Activated T-cell treated with anti-CD3 and anti-CD28 coated beads, Interleukin-2, amount 50 U/mL, for 24 hours (primary cell): Measurements from ENCODE around the gene NSL1.
"Not testable (repeated sequence)": the region's sequence is repeated elsewhere in the genome, so short reads cannot be mapped to it uniquely, and the experiment has no call there.

ENCODE experiments used
- DNase-seq: peaks from one replicate; pipeline ENCODE4 v3.0.0-alpha.2; 2020
- H3K27ac Mint-ChIP-seq: 2 replicates; pipeline ENCODE4 v1.8.0; 2020; ENCODE audit warnings: mild to moderate bottlenecking, mixed read lengths
- H3K27me3 Mint-ChIP-seq: 2 replicates; pipeline ENCODE4 v1.8.0; 2020; ENCODE audit warnings: mixed read lengths
- H3K36me3 Mint-ChIP-seq: 2 replicates; pipeline ENCODE4 v1.8.0; 2020; ENCODE audit warnings: low read depth, mixed read lengths
- H3K4me1 Mint-ChIP-seq: 2 replicates; pipeline ENCODE4 v1.8.0; 2020; ENCODE audit warnings: low read depth, mixed read lengths
- H3K4me3 Mint-ChIP-seq: 2 replicates; pipeline ENCODE4 v1.8.0; 2020; ENCODE audit warnings: mild to moderate bottlenecking, moderate library complexity, mixed read lengths
- H3K9me3 Mint-ChIP-seq: 2 replicates; pipeline ENCODE4 v1.8.0; 2020; ENCODE audit warnings: mixed read lengths

Gene NSL1

DNA sequence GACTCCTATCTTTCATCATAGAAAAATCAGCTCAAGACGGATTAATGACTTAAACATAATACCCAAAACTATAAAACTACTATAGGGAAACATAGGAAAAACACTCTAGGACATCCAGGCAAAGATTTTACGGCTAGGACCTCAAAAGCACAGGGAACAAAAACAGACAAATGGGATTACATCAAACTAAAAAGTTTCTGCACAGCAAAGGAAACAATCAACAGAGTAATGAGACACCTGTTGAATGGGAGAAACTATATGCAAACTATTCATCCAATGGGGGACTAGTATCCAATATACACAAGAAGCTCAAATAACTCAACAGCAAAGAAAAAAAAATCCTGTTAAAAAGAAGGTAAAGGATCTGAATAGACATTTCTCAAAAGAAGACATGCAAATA lies 18.6 kb downstream of the NSL1 start:
- H3K9me3 Mint-ChIP-seq: peaks cover 20% of the 10 kb centered on the region
- peaks cover 57% of the 10 kb centered on the region for H3K4me1 Mint-ChIP-seq
- peaks cover 77% of the 10 kb centered on the region for H3K36me3 Mint-ChIP-seq
- H3K27ac Mint-ChIP-seq: no peak overlapping the region
- DNase-seq: no peak
- no peaks in the 10 kb centered on the region for H3K27me3 Mint-ChIP-seq
- no peak overlapping the region for H3K4me3 Mint-ChIP-seq

DNA sequence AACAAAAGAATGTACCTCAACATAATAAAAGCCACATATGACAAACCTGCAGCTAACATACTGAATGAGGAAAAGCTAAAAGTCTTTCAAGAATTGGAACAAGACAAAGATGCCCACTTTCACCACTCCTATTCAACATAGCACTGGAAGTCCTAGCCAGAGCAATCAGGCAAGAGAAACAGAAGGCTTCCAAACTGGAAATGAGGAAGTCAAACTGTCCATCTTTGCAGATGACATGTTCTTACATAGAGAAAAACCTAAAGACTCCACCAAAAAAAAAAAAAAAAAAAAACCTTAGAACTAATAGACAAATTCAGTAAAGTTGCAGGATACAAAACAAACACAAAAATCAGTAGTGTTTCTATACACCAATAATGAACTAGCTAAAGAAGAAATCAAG lies 20.2 kb downstream of the NSL1 start:
- Mint-ChIP-seq H3K36me3 (peaks cover 80% of the 10 kb centered on the region), H3K4me1 (peaks cover 68% of the 10 kb centered on the region)

DNA sequence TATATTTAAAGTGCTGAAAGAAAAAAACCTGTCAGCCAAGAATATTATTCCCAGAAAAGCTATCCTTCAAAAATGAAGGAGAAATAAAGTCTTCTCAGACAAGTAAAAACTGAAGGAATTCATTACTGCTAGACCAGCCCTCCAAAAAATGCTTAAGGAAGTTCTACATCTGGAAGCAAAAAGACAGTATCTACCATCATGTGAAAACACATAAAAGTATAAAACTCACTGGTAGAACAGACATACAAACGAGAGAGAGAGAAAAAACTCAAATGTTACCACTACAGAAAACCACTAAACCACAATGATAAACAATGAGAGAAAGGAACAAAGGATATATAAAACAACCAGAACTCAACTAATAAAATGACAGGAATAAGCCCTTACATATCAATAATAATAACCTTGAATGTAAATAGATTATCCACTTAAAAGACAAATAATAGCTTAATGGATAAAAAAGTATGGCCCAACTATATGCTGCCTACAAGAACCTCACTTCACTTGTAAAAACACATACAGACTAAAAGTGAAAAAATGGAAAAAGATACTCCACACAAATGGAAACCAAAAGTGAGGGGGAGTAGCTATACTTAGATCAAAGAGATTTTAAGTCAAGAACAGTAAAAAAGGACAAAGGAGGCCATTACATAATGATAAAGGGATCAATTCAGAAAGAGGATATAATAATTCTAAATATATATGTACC lies 22.0 kb downstream of the NSL1 start:
- H3K9me3 Mint-ChIP-seq: peaks cover 35% of the 10 kb centered on the region
- H3K4me1 Mint-ChIP-seq: peaks cover 67% of the 10 kb centered on the region
- H3K27me3 Mint-ChIP-seq: no peaks in the 10 kb centered on the region
- H3K27ac Mint-ChIP-seq: peak overlapping the region; percentile 88
- H3K4me3 Mint-ChIP-seq: peak overlapping the region; percentile 32
- H3K36me3 Mint-ChIP-seq: peaks cover 85% of the 10 kb centered on the region
- no peak for DNase-seq

More for the DNA sequence above, 20.2 kb downstream of the NSL1 start:
- Mint-ChIP-seq H3K27ac (no peak overlapping the region), H3K27me3 (no peaks in the 10 kb centered on the region), H3K4me3 (no peak overlapping the region), H3K9me3 (peaks cover 33% of the 10 kb centered on the region)
- DNase-seq: no peak

DNA sequence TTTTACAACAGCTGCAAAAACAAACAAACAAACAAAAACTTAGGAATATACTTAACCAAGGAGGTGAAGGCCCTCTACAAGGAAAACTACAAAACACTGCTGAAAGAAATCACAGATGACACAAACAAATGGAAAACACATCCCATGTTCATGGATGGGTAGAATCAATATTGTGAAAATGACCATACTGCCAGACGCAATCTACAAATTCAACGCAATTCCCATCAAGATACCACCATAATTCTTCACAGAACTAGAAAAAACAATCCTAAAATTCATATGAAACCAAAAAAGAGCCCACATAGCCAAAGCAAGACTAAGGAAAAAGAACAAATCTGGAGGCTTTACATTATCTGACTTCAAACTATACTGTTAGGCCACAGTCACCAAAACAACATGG lies 24.8 kb downstream of the NSL1 start:
- not testable (repeated sequence) for H3K27ac Mint-ChIP-seq, DNase-seq, H3K4me3 Mint-ChIP-seq, H3K27me3 Mint-ChIP-seq
- H3K9me3 Mint-ChIP-seq: peaks cover 33% of the 10 kb centered on the region
- peaks cover 57% of the 10 kb centered on the region for H3K4me1 Mint-ChIP-seq
- H3K36me3 Mint-ChIP-seq: peaks cover 81% of the 10 kb centered on the region

- not testable (repeated sequence) for H3K4me3 Mint-ChIP-seq, H3K27me3 Mint-ChIP-seq, H3K27ac Mint-ChIP-seq, DNase-seq
- Mint-ChIP-seq H3K9me3 (peaks cover 24% of the 10 kb centered on the region), H3K36me3 (peaks cover 73% of the 10 kb centered on the region), H3K4me1 (peaks cover 49% of the 10 kb centered on the region)
Measured at GRCh38 chr1:212764718-212765281, 26.8 kb downstream of the NSL1 start.

DNA sequence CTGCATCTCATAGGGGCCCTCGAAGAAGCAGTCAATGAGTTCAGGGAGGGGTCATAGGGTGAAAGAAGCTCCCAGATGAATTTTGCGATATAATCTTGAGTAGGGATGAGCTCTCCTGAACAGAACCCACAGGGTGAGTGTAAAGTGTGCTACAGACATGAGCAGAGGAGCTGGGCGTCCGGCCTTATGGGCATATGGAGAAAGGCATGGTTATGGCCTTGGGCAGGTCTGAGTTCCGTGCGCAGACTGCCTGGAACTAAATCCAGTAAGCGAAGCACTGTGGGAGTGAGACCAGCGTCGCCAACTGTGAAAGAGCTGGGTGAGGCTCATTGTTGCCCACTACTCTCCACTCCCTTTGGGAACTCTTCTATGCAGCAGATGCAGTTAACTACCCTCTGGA lies 28.7 kb downstream of the NSL1 start:
- Mint-ChIP-seq H3K4me3 (no peak overlapping the region), H3K36me3 (peaks cover 59% of the 10 kb centered on the region), H3K27ac (no peak overlapping the region), H3K4me1 (peaks cover 45% of the 10 kb centered on the region), H3K27me3 (no peaks in the 10 kb centered on the region), H3K9me3 (peaks cover 16% of the 10 kb centered on the region)
- no peak for DNase-seq

GRCh38 chr1:212762234-212762633 lies 29.3 kb downstream of the NSL1 start:
- H3K9me3 Mint-ChIP-seq: peaks cover 10% of the 10 kb centered on the region
- H3K4me1 Mint-ChIP-seq: peaks cover 39% of the 10 kb centered on the region
- DNase-seq: no peak
- no peak overlapping the region for H3K27ac Mint-ChIP-seq
- H3K27me3 Mint-ChIP-seq: no peaks in the 10 kb centered on the region
- peaks cover 56% of the 10 kb centered on the region for H3K36me3 Mint-ChIP-seq
- no peak overlapping the region for H3K4me3 Mint-ChIP-seq

DNA sequence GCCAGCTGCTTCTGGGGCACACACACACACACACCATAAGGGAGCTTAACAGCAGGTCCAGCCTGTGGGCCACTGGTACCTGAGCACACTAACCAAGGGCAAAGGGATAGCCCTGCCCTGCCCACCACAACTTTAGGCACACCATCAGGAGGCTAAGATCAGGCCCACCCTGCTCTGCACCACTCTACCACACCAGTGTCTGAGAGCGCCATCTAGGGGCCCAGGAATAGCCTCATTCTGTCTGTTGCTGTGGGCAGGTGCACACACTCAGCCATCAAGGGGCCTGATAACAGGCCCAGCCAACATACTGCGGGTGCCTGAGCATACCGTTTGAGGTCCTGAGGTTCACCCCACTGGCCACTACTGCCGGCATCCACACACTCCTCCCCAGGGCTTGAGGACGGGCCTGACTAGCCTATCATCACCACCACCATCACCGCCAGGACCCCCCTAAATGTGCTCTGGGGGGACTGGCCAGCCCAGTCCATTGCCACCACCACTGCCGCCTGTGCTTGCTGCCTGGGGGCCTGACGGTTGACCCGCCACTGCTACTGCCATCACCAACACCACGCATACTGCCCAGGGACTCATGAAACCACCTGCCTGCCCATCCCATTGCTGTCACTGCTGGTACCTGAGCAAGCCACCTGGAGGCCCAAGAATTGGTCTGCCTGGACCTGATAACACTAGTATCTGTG lies 31.3 kb downstream of the NSL1 start:
- H3K27ac Mint-ChIP-seq: no peak overlapping the region
- H3K27me3 Mint-ChIP-seq: no peaks in the 10 kb centered on the region
- peaks cover 32% of the 10 kb centered on the region for H3K4me1 Mint-ChIP-seq
- H3K36me3 Mint-ChIP-seq: peaks cover 44% of the 10 kb centered on the region
- no peaks in the 10 kb centered on the region for H3K9me3 Mint-ChIP-seq
- DNase-seq: peak; percentile 66
- H3K4me3 Mint-ChIP-seq: no peak overlapping the region

DNA sequence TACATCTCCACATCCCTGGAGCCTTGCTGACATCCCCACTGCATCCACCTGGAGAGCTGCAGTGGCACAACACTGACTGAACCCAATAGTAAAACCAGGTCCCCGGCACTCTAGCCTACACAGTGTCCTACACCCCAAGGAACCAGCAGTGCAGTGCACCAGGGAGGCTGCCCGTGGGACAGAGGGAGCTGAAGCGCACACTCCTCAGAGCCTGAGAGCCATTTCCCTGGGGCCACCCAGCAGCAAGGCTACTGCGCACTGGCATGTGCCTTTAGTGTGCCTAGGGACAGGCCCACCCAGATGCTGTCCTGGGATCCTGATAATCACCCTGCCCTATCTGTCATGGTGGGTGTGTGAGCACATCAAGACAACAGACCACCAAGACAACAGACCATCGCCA lies 31.9 kb downstream of the NSL1 start:
- Mint-ChIP-seq H3K9me3 (no peaks in the 10 kb centered on the region), H3K4me1 (peaks cover 30% of the 10 kb centered on the region), H3K36me3 (peaks cover 39% of the 10 kb centered on the region), H3K27ac (no peak overlapping the region), H3K4me3 (no peak overlapping the region), H3K27me3 (no peaks in the 10 kb centered on the region)
- no peak for DNase-seq

DNA sequence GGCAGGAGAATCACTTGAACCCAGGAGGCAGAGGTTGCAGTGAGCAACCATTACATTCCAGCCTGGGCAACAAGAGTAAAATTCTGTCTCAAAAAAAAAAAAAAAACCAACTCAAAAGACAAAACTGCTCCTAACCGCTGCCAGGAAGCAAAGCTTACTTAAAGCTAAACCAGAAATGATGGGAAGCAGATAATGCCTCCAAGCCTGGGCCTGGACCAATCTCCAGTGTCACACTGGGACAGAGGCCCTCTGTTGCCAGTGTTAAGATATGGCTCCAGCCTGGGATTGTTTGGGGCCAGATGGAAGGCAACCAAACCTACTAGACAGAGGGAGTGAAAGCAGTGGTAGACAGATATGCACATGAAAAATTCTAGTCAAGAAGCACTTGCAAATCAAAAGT lies 36.9 kb downstream of the NSL1 start:
- peak overlapping the region; percentile 66 for H3K27ac Mint-ChIP-seq
- H3K9me3 Mint-ChIP-seq: no peaks in the 10 kb centered on the region
- H3K27me3 Mint-ChIP-seq: no peaks in the 10 kb centered on the region
- peaks cover 9% of the 10 kb centered on the region for H3K36me3 Mint-ChIP-seq
- peak overlapping the region; percentile 49 for H3K4me3 Mint-ChIP-seq
- peaks cover 54% of the 10 kb centered on the region for H3K4me1 Mint-ChIP-seq
- DNase-seq: no peak

GRCh38 chr1:212754193-212754592 lies 37.4 kb downstream of the NSL1 start:
- peaks cover 54% of the 10 kb centered on the region for H3K4me1 Mint-ChIP-seq

GRCh38 chr1:212753749-212754148 lies 37.8 kb downstream of the NSL1 start:
- Mint-ChIP-seq H3K27ac (peak overlapping the region; percentile 11), H3K36me3 (peaks cover 9% of the 10 kb centered on the region), H3K27me3 (no peaks in the 10 kb centered on the region), H3K4me3 (peak overlapping the region; percentile 49), H3K9me3 (no peaks in the 10 kb centered on the region), H3K4me1 (peaks cover 51% of the 10 kb centered on the region)
- no peak for DNase-seq

More at GRCh38 chr1:212754193-212754592, 37.4 kb downstream of the NSL1 start:
- H3K27ac Mint-ChIP-seq: peak overlapping the region; percentile 66
- no peaks in the 10 kb centered on the region for H3K27me3 Mint-ChIP-seq
- peaks cover 9% of the 10 kb centered on the region for H3K36me3 Mint-ChIP-seq
- no peak for DNase-seq
- peak overlapping the region; percentile 49 for H3K4me3 Mint-ChIP-seq
- no peaks in the 10 kb centered on the region for H3K9me3 Mint-ChIP-seq

- Mint-ChIP-seq H3K27me3 (no peaks in the 10 kb centered on the region), H3K27ac (peak overlapping the region; percentile 78), H3K36me3 (peaks cover 8% of the 10 kb centered on the region), H3K9me3 (no peaks in the 10 kb centered on the region), H3K4me3 (peak overlapping the region; percentile 11), H3K4me1 (peaks cover 49% of the 10 kb centered on the region)
- no peak for DNase-seq
Measured at GRCh38 chr1:212752934-212753497, 38.6 kb downstream of the NSL1 start.

- Mint-ChIP-seq H3K36me3 (peaks cover 5% of the 10 kb centered on the region), H3K4me1 (peaks cover 49% of the 10 kb centered on the region), H3K4me3 (no peak overlapping the region), H3K27ac (peak overlapping the region; percentile 78), H3K9me3 (no peaks in the 10 kb centered on the region), H3K27me3 (no peaks in the 10 kb centered on the region)
- DNase-seq: no peak
Measured at GRCh38 chr1:212752252-212752933, 39.2 kb downstream of the NSL1 start.
